LHCN-M2 (cell line): ENCODE data around the gene ANKRD55. TPM values are rescaled to one million over a fixed set of nuclear protein-coding genes. Genes with fewer than 3 reads are reported as not detected.
"Not testable (repeated sequence)": the region's sequence is repeated elsewhere in the genome, so short reads cannot be mapped to it uniquely, and the experiment has no call there.

Source experiments
- DNase-seq: peaks from one replicate; pipeline ENCODE4 v3.0.0-alpha.2; 2012; ENCODE audit warnings: low read depth
- total RNA-seq: library from RNA; depleted of rRNA; stranded (reverse); fragments of >200 nt; gene quantifications from 2 replicates; pipeline ENCODE4 v1.2.3, GENCODE V29; 2014

ANKRD55 gene
- total RNA-seq, 1 experiment from 2014 or later: not detected

DNA sequence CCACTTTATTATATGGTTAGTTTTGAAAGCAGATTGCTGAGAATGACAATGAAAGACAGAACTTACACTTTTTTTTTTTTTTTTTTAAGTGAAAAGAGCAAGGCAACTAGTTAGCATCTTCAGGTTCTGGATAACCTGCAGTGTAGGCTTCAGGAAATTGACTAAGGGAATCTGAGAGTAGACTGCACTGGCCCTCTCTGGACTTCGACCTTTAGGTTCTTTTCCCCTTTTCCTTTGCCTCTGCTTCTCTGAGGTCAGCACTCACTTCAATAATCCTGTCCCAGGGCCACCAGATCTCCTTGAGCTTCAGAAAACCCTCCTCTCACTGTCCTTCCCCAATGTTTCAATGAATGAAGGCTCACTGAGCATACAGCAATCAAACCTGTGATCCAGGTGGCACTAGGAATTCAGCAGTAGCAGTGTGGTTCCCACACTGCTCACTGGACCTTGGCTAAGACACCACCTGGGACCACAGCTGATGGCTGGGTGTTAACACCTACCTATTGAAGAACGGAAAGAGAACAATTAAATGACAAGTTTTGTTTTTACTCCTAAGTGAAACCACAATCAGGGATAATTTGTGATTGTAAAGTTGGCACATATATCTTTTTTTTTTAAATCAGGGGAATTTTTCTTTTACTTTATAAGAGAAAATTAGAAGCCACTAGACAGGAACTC lies 152.6 kb downstream of the ANKRD55 start:
- no peak for DNase-seq

DNA sequence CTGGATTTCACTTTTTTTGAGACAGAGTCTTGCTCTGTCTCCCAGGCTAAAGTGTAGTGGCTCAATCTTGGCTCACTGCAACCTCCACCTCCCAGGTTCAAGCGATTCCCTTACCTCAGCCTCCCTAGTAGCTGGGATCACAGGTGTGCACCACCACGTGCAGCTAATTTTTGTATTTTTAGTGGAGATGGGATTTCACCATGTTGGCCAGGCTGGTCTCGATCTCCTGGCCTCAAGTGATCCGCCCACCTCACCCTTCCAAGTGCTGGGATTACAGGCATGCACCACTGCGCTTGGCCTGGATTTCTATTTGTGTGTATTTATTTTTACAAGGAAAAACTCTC lies 154.0 kb downstream of the ANKRD55 start:
- DNase-seq: not testable (repeated sequence)

DNA sequence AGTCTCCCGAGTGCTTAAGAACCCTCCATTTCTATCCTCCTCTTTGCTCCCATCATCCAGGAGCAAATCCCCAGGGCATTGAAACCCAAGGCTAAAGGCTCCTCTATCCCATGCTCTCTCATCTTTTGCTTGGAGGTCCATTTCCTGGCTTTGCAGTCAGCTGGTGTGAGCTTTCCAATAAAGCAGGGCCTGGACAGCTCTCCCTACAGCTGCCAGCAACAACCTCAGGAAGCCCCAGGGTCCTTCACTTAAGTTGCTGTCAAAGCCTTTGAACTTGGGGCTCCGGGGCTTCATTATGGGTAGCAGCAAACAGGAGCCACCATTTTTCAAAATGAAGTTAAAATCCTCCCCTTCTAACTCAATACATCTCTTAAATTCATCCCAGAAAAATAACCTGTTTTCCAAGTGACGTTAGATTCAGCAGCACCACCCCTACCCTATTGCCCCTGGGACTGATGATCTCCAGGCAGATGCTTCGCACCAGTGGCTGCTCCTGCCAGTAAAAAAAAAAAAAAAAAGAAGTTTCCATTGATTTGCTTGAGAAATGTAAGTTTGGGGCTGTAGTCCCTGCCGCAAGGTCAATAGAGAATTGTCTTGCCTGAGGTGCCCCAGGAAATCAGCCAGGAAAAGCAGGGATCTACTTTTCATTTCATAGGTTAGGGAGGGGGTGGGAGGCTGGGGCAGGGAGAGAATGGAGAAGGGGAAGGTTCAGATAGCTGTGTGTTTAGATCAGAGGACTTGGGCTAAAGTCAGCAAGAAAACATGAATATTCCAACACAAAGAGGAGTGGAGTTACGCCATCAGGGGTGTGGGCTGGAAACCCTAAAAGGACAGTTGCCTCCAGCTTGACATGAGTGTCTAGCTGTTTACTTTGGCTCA lies 154.6 kb downstream of the ANKRD55 start:
- no peak for DNase-seq

DNA sequence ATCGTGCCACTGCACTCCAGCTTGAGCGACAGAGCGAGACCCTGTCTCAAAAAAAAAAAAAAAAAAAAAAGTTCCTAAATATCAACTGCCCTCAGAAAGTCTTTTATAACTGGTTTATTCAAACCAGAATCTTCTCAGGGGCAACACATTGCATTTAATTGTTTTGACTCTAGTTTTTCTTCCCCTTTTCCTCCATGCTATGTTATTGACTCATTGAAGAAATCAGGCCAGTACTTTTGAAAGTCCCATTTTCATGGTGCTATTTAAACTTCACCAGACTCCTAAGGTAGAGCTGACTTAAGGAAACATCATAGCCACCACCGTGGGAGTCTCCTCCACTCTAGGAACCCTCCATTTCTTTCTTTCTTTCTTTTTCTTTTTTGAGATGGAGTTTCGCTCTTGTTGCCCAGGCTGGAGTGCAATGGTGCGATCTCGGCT lies 155.3 kb downstream of the ANKRD55 start:
- no peak for DNase-seq

- no peak for DNase-seq
These were observed 156.6 kb downstream of the ANKRD55 start for GRCh38 chr5:56076486-56076885.

GRCh38 chr5:56075361-56075760 lies 157.8 kb downstream of the ANKRD55 start:
- no peak for DNase-seq

GRCh38 chr5:56072863-56073766 lies 160.0 kb downstream of the ANKRD55 start:
- DNase-seq: no peak

DNA sequence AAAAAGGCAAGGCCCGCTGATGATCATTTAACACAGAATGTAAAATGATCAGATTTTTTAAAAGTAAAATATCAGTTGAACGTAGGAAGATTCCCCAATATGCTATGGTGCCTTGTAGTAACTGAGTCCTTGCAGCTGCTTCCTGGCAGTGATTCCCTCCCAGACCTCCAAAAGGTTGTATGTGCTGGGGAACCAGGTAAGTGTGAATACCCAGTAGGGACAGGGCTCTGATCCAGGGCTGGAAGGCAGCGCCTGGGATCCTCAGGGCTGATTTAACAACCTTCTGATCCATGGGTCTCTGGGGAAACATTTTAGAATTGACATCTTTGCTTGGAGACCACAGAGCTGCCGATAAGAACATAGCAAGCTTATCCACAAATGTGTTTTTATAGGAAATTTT lies 161.7 kb downstream of the ANKRD55 start:
- DNase-seq: no peak

DNA sequence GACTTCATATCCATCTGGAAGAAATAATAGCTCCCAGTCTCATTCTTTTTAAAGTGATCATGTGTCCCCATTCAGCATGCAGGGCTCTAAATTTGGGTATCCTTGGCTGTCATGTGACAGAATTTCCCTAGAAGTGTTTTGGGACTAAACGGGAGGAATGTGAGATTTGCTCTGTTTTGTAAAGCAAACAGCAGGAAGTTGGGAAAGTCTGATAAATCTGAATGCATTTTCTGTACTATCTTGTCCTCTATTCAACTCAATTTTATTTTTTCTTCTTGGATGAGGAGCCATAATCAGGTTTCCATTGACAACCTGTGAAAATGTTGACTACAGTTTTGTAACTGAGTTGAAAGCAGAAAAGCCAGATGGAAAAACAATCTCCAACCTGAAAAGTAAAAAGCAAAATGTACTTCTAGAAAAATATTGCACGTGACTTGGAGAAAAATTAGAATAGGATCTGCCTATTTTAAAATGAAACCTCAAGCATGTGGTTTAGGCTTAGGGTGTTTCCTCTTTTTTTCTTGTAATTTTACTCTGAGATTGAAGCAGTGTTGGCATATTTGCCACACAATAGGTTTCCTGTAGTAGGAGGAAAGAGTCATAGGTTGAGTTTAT lies 162.2 kb downstream of the ANKRD55 start:
- no peak for DNase-seq

DNA sequence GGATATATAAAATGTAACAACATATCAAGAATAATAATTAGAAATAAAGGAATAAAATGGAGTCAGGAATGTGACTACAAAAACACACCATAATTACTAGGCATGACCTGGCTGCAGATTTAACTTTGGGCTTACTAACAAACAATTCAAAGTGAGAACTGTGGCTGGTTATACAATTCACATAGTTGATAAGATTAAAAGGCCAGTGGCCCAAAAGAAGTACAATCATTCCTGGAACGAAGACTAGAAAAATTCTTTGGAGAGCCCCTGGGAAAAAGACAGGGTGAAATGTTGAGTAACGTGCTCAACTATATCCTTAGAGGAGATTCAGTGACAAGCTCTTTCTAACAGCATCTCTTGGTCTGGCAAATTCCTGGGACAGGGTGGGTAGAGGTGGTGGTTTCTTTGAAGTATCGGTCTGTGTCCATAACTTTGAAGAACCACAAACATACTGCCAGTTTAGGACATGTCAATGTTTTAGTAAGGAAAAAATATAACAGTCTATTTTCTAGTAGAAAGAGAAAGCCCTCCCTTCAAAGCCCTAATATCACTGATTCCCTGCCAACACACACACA lies 163.4 kb downstream of the ANKRD55 start:
- no peak for DNase-seq

DNA sequence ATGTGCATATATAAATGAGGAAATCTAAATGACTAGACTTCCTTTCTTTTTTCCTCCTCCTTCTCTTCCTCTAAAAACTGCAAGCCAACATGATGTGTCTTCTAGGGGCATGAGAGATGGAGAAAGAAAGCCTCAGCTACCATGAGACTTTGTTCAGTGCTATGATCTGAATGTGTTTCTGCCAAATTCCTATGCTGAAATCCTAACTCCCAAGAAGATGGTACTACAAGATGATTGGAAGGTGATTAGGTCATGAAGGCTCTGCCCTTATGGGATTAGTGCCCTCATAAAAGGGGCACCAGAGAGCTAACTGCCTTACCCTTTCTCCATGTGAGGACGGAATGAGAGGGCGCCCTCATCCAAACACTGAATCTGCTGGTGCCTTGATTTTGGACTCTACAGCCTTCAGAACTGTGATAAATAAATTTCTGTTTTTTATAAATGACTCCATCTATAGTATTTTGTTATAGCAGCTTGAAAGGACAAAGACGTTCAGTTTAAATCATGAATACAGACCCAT lies 166.1 kb downstream of the ANKRD55 start:
- DNase-seq: no peak

- peak; percentile 16 for DNase-seq
These were observed 168.1 kb downstream of the ANKRD55 start for GRCh38 chr5:56064984-56065383.

- DNase-seq: no peak
These were observed 172.6 kb downstream of the ANKRD55 start for GRCh38 chr5:56060276-56061110.

- no peak for DNase-seq
These were observed 173.3 kb downstream of the ANKRD55 start for GRCh38 chr5:56059854-56060253.

DNA sequence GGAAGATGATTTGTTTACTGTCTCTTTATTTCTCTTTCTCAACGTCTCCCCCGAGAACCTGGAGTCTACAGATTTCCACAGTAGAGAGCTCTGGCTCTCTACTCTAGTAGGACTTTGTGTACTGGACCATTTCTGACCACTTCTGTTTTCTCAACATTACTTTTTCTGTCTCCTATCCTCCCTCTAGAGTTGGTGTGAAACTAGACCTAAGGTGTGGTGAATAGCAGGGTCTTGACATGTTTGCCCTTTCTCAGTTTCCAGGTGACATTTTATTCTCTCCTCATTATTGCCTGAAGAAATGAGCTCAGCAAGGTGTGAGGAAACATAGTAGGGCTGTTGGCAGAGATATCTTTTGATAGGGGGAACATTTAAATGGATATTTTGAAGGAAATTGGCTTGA lies 176.3 kb downstream of the ANKRD55 start:
- no peak for DNase-seq

DNA sequence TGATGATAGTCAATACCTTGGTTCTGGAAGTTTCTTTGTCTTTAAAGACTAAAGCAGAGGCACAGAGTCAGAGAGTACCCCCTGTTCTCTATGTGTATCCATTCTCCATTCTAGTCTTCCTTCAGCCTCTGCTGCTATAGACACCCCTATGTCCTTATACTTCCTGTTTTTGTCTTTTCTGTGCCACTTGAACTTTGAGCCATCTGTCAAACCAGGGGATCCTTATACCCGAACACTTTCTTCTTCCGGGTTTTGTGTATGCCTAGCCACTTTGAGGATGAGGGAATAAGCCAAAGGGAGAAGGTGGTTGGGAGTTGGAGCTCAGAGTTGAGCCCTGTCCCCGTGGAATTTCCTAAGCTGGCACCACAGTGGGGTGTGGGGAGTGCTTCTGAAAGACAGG lies 177.3 kb downstream of the ANKRD55 start:
- no peak for DNase-seq

DNA sequence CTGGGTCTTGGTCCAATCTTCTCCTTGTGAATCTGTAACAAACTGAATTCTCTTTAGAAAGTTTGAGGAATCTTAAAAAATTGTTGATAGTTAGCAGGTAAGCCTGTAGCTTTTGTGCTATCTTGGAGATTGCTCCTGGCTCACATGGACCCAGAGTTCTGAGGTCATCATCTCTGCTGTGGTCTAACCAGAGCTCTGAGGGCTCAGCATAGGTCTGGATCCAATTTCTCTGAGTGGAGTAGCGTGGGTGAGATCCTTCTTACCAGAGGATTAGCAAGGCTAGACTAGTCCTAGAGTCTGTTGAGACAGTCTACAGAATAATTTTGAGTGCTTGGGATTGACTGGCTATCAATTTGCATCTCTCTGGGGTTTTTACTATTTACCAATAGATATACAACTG lies 177.8 kb downstream of the ANKRD55 start:
- no peak for DNase-seq

DNA sequence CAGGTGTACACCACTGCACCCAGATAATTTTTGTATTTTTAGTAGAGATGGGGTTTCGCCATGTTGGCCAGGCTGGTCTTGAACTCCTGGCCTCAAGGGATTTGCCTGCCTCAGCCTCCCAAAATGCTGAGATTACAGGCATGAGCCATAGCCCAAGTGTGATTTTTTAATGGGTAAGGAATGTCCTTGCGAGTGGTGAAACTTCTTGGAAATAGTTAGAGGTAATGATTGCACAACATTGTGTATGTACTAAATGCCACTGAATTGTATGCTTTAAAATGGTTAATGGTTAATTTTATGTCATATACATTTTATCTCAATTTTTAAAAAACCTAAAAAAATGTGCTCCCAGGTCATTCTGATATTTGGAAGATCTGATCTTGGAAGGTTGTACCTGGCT lies 178.5 kb downstream of the ANKRD55 start:
- DNase-seq: no peak

DNA sequence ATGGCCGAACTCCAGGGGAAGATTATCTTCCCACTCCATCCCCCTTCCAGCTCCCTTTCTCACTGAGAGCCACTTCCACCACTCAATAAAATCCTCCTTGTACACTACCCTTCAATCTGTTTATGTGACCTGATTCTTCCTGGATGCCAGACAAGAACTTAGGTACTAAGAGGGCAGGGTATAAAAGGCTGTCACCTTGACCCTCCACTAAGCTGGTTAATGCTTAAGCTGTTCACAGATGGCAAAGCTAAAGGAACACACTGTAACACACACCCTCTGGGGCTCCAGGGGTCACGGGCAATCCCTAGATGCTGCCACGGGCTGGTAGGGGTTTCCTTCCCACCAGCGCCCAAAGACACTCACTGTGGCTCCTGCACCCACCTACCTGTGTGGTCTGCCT lies 179.8 kb downstream of the ANKRD55 start:
- DNase-seq: no peak

DNA sequence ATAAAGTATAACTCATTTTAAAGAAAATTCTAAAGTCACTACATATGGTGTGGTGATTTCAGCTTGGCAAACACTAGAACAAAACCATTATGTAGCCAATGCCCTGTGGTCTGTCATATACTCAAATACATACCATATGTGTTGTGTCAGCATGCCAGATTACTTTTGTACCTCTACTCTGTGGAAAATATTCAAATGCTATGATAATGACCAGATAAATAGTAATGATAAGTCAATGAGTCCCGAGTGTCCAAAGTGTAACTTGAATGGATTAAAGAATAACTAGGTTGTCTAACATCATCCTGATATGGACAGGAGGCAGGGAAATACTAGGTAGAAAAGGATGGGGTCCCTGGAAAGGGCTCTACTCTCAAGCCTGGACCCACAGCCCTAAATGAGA lies 180.4 kb downstream of the ANKRD55 start:
- DNase-seq: no peak
